Measurements from ENCODE around the gene PPOX. TPM values are rescaled to one million over a fixed set of nuclear protein-coding genes. Genes with fewer than 3 reads are reported as not detected.
A peak's percentile ranks its signal among the peaks of the same experiment; 100 is the strongest.

PPOX gene
- total RNA-seq, 4 donors from 2014 or later, result 11.3 to 40.5 (median 21.6) TPM

GRCh38 chr1:161159913-161160243 lies 6.3 kb upstream of the PPOX start:
- no peak for TF ChIP-seq CTCF (IDR thresholded peaks at IDR 0.05)
- Histone ChIP-seq H3K9me3 (no peaks in the 10 kb centered on the region), H3K4me1 (peaks cover 0 to 4% of the 10 kb centered on the region in 2 donors), H3K36me3 (no peaks in the 10 kb centered on the region), H3K4me3 (peak overlapping the region; percentile 85 to 92), H3K27me3 (no peaks in the 10 kb centered on the region), H3K27ac (peak overlapping the region; percentile 85 to 88)
- intact Hi-C loops (cut with DNase I; ENCODE audit: low total_unique reads), result no loop called here
- no peak for DNase-seq

- no peaks in the 10 kb centered on the region for H3K9me3 ChIP-seq
- H3K27me3 ChIP-seq, result no peaks in the 10 kb centered on the region
- no peak for DNase-seq
- TF ChIP-seq POLR2A (IDR thresholded peaks at IDR 0.05) (no peak), CTCF (IDR thresholded peaks at IDR 0.05) (no peak)
- intact Hi-C loops (cut with DNase I; ENCODE audit: low total_unique reads), result no loop called here
- no peak overlapping the region for H3K27ac ChIP-seq
- H3K4me3 ChIP-seq, result no peak overlapping the region
- H3K4me1 ChIP-seq, result peaks cover 0 to 4% of the 10 kb centered on the region in 2 donors
- no peaks in the 10 kb centered on the region for H3K36me3 ChIP-seq
Measured at GRCh38 chr1:161160671-161161145, 5.5 kb upstream of the PPOX start.

GRCh38 chr1:161161652-161162051 lies 4.6 kb upstream of the PPOX start:
- Histone ChIP-seq H3K9me3 (no peaks in the 10 kb centered on the region), H3K4me1 (peaks cover 0 to 4% of the 10 kb centered on the region in 2 donors), H3K27ac (no peak overlapping the region), H3K27me3 (no peaks in the 10 kb centered on the region), H3K36me3 (no peaks in the 10 kb centered on the region), H3K4me3 (no peak overlapping the region)
- intact Hi-C loops (cut with DNase I; ENCODE audit: low total_unique reads), result no loop called here
- no peak for DNase-seq
- TF ChIP-seq POLR2A (IDR thresholded peaks at IDR 0.05) (no peak), CTCF (IDR thresholded peaks at IDR 0.05) (no peak)

GRCh38 chr1:161162052-161162451 lies 4.2 kb upstream of the PPOX start:
- no peaks in the 10 kb centered on the region for H3K9me3 ChIP-seq
- H3K4me3 ChIP-seq, result no peak overlapping the region
- TF ChIP-seq POLR2A (IDR thresholded peaks at IDR 0.05), result no peak
- no peaks in the 10 kb centered on the region for H3K27me3 ChIP-seq
- no peaks in the 10 kb centered on the region for H3K36me3 ChIP-seq
- no peak overlapping the region for H3K27ac ChIP-seq
- DNase-seq, result no peak
- H3K4me1 ChIP-seq, result peaks cover 0 to 4% of the 10 kb centered on the region in 2 donors
- intact Hi-C loops (cut with DNase I; ENCODE audit: low total_unique reads), result no loop called here

- TF ChIP-seq CTCF (IDR thresholded peaks at IDR 0.05), result no peak
- TF ChIP-seq POLR2A (IDR thresholded peaks at IDR 0.05), result no peak
- no peak for DNase-seq
- Histone ChIP-seq H3K4me3 (no peak overlapping the region), H3K27ac (no peak overlapping the region), H3K9me3 (no peaks in the 10 kb centered on the region), H3K4me1 (peaks cover 0 to 6% of the 10 kb centered on the region in 2 donors), H3K36me3 (no peaks in the 10 kb centered on the region), H3K27me3 (no peaks in the 10 kb centered on the region)
- intact Hi-C loops (cut with DNase I; ENCODE audit: low total_unique reads), result no loop called here
Measured at GRCh38 chr1:161162806-161163205, 3.4 kb upstream of the PPOX start.

- H3K4me1 ChIP-seq, result peaks cover 0 to 8% of the 10 kb centered on the region in 2 donors
- intact Hi-C loops (cut with DNase I; ENCODE audit: low total_unique reads), result no loop called here
- no peaks in the 10 kb centered on the region for H3K9me3 ChIP-seq
- TF ChIP-seq CTCF (IDR thresholded peaks at IDR 0.05) (no peak), POLR2A (IDR thresholded peaks at IDR 0.05) (no peak)
- DNase-seq, result no peak
- no peaks in the 10 kb centered on the region for H3K36me3 ChIP-seq
- no peak overlapping the region for H3K27ac ChIP-seq
- H3K27me3 ChIP-seq, result no peaks in the 10 kb centered on the region
- H3K4me3 ChIP-seq, result no peak overlapping the region
Measured at GRCh38 chr1:161163793-161164192, 2.4 kb upstream of the PPOX start.
